NCI-H1694 treated with DMSO at 0.1 percent for 48 hours (cell line): ENCODE results near the gene THAP12.
"Not testable (repeated sequence)": the region's sequence is repeated elsewhere in the genome, so short reads cannot be mapped to it uniquely, and the experiment has no call there.

ENCODE experiments used
- DNase-seq: peaks from one replicate; lab custom pipeline; 2025; lab: John Stamatoyannopoulos, UW

THAP12 gene, protein sequence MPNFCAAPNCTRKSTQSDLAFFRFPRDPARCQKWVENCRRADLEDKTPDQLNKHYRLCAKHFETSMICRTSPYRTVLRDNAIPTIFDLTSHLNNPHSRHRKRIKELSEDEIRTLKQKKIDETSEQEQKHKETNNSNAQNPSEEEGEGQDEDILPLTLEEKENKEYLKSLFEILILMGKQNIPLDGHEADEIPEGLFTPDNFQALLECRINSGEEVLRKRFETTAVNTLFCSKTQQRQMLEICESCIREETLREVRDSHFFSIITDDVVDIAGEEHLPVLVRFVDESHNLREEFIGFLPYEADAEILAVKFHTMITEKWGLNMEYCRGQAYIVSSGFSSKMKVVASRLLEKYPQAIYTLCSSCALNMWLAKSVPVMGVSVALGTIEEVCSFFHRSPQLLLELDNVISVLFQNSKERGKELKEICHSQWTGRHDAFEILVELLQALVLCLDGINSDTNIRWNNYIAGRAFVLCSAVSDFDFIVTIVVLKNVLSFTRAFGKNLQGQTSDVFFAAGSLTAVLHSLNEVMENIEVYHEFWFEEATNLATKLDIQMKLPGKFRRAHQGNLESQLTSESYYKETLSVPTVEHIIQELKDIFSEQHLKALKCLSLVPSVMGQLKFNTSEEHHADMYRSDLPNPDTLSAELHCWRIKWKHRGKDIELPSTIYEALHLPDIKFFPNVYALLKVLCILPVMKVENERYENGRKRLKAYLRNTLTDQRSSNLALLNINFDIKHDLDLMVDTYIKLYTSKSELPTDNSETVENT

GRCh38 chr11:76380977-76381719 lies at the start of gene THAP12, which contains the start of gene GVQW3:
TSS of gene THAP12 (minus strand) at chr11:76381132. CDS start at chr11:76380836, 296 bp downstream.
TSS of gene GVQW3 (plus strand) at chr11:76381323. CDS start at chr11:76381829, 506 bp downstream.
- DNase-seq: peak; percentile 85

- no peak for DNase-seq
Measured at GRCh38 chr11:76426660-76427059, 45.7 kb upstream of the THAP12 start.

DNA sequence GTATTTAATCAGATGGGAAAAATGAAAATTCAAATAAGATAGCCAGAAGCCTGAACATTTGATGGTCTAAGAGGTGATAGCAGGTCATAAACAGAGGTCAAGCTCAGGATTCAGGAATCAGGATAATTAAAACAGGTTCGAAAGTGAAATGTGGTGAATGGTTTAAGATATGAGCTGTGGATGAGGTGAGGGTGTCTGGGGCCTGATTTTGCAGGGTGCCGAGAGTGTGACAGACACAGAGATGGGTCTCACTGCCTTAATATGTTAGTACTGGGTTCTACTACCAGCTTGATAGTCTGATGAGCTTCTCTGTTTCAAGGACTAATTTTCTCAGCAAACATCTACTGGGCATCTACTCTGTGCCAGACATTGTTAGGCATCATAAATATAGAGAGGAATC lies 44.0 kb upstream of the THAP12 start:
- no peak for DNase-seq

GRCh38 chr11:76424379-76424778 lies 43.4 kb upstream of the THAP12 start:
- no peak for DNase-seq

- DNase-seq: no peak
Measured at GRCh38 chr11:76419896-76420295, 39.0 kb upstream of the THAP12 start.

GRCh38 chr11:76415073-76415472 lies 34.1 kb upstream of the THAP12 start:
- DNase-seq: no peak

- no peak for DNase-seq
Measured at GRCh38 chr11:76410851-76411357, 30.0 kb upstream of the THAP12 start.

DNA sequence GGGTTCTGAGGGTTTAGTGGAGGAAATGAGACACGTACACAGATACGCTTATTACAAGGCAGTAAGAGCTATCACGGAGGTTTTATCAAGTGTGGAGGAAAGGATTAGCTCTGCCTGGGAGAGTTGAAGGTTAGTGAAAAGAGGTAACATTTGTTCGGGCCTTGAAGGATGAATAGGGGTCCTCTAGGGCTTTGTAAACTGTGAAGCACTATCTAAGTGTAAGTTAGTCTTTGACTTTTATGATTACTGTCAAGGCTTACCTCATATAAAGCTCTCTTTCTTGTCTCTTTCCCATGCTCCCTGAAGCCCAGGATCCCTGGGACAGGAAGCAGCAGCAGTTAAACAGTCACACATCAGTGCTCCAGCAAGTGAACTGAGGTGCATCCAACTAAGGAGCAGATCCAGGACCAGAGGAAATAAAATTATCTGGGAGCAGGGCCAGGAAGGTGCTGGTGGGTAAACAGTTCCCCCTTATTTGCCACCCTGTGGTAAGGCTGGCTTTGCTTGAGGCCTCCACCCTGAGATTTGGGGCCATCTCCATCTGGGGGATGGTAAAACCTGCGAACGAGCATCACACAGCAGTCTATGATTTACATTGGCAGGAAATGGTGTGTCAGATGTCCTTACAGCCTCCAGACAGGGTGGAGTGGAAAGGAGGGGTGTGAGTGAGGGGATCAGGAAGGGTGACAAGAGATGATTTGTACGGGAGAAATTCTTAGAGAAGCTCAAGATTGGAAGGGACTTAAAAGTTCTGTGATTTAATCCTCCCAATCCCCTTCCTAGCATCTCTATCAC lies 27.4 kb upstream of the THAP12 start:
- peak; percentile 47 for DNase-seq

- no peak for DNase-seq
Measured at GRCh38 chr11:76406359-76406758, 25.4 kb upstream of the THAP12 start.

DNA sequence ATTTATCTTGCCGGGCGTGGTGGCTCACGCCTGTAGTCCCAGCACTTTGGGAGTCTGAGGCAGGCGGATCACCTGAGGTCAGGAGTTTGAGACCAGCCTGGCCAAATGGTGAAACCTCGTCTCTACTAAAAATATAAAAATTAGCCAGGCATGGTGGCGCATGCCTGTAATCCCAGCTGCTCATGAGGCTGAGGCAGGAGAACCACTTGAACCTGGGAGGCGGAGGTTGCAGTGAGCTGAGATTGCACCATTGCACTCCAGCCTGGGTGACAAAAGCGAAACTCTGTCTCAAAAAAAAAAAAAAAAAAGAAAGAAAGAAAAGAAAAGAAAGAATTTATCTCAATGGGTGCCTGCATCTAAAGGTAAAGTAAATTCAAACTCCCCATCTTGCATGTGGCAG lies 20.6 kb upstream of the THAP12 start:
- DNase-seq: not testable (repeated sequence)

DNA sequence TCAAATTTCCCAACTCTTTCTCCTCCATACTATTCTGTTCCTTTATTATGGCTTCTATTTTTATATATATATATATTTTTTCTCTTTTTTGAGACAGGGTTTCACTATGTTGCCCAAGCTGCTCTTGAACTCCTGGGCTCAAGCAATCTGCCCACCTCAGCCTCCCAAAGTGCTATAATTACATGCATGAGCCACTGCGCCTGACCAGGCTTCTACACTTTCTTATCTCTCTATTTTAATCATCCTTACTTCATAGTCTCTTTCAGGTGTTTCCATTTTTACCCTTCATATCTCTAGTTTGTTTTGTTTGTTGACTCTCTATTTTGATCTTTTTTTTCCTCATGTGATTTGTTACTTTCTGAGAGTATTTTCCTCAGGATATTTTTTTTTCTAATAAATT lies 20.0 kb upstream of the THAP12 start:
- DNase-seq: no peak

- no peak for DNase-seq
Measured at GRCh38 chr11:76397383-76397782, 16.5 kb upstream of the THAP12 start.

DNA sequence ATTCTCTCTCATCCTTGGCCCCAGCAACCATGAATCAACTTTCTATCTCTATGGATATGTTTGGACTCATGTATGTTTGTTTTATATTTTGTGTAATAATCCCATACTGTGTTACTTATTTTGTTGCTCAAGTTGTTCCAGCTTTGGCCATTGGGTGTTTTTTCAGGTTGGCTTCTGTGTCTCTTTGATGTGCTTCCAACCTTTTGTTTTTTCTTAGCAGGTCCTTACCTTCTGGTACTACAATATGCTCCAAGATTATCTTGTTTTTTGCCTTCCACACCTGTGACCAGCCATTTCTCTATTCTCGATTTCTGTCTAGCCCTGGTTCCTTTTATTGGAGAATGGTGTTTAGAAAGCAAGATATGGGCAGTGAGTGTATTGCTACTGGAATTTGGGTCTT lies 14.4 kb upstream of the THAP12 start:
- no peak for DNase-seq

- DNase-seq: no peak
Measured at GRCh38 chr11:76394411-76394810, 13.5 kb upstream of the THAP12 start.

GRCh38 chr11:76392870-76393269 lies 11.9 kb upstream of the THAP12 start:
- DNase-seq: no peak

- DNase-seq: no peak
Measured at GRCh38 chr11:76391811-76392475, 11.0 kb upstream of the THAP12 start.

DNA sequence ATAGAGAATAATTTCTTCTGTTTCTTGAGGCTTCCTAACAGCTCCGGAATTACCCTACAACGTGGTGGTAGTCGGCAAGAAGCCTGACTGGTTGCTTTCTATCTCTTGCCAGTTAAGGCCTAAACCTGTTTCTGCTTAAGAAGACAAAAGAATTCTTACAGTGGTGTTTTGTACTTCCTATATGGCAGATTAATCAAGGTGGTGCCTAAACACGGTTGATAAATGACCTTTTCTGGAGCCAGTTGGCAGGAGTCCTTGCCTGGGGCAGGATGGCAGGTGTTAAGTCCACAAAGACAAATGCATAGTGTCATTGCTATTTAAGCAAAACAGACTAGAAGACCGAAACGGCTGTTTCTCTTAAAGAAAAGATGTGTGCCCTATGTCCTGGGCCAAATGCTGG lies 10.1 kb upstream of the THAP12 start:
- DNase-seq: no peak

GRCh38 chr11:76388408-76388807 lies 7.5 kb upstream of the THAP12 start:
- no peak for DNase-seq

GRCh38 chr11:76385903-76386302 lies 5.0 kb upstream of the THAP12 start:
- DNase-seq: no peak

- no peak for DNase-seq
Measured at GRCh38 chr11:76382209-76382608, 1.3 kb upstream of the THAP12 start.
